K562 (cell line): ENCODE data around the gene MYO18A. TPM values are rescaled to one million over a fixed set of nuclear protein-coding genes. Genes with fewer than 3 reads are reported as not detected.
A peak's percentile ranks its signal among the peaks of the same experiment; 100 is the strongest.

Experiments
- ATAC-seq: fragments of 200-7000 bp; cut with Tn5 transposase; 3 replicates; pipeline ENCODE4 v1.9.1; 2020; ENCODE audit warnings: moderate library complexity
- BruUV-seq: library from RNA; stranded (reverse); fragments of 400-500 nt; replicated peaks from 2 replicates; lab custom pipeline; 2021; lab: Mats Ljungman, UMichigan
- CTCF ChIA-PET: fragments of 300-600 bp; formaldehyde crosslinking; extraction: SDS; loops from one replicate; lab custom pipeline; 2021; ENCODE audit warnings: low intra/inter-chr PET ratio; lab: Yijun Ruan, JAX
- POLR2A ChIA-PET: fragments of 300-600, 350-650 bp; sonication (Branson Sonifier 250); formaldehyde crosslinking; extraction: SDS; loops from one replicate; lab custom pipeline; 2021; ENCODE audit warnings: antibody characterized with exemption, inconsistent platforms; lab: Yijun Ruan, JAX
- DNase-seq, 4 experiments: peaks; one replicate each; pipeline versions ENCODE4 v3.0.0 to v3.0.0-alpha.2; 2011 to 2018; ENCODE audit warnings: low spot score in 3 of 4, mixed read lengths in 3 of 4; ENCODE audit errors: extremely low read depth in 1 of 4
- FAIRE-seq: peaks from 2 replicates; lab custom pipeline; 2011; peaks lifted over from hg19 to GRCh38; lab: Jason Lieb, UNC
- H2AFZ ChIP-seq: 2 replicates; pipeline ENCODE4 v1.6.0; 2011; ENCODE audit warnings: low read depth, low read length, control low read depth, inconsistent platforms
- H3K27ac ChIP-seq: fragments of 200-600 bp; 3 replicates; pipeline ENCODE4 v1.8.0; 2011; ENCODE audit warnings: low read depth, mild to moderate bottlenecking, control low read depth, inconsistent platforms, low read length, moderate library complexity, mixed read lengths; ENCODE audit errors: extremely low read depth
- H3K27me3 ChIP-seq, 2 experiments: fragments of 300-600 bp in 1 of 2; 2 replicates in 1 of 2; 3 replicates in 1 of 2; pipeline versions ENCODE4 v1.6.0 to v1.8.0; 2011; ENCODE audit warnings: inconsistent platforms in 2 of 2, low read length in 2 of 2, mild to moderate bottlenecking in 1 of 2, mixed read lengths in 1 of 2, moderate library complexity in 1 of 2; ENCODE audit not compliant: control insufficient read depth in 2 of 2, insufficient read depth in 2 of 2
- H3K36me3 ChIP-seq: fragments of 300-600 bp; 3 replicates; pipeline ENCODE4 v1.8.0; 2011; ENCODE audit warnings: mild to moderate bottlenecking, low read length, inconsistent platforms; ENCODE audit not compliant: control insufficient read depth, insufficient read depth
- H3K4me1 ChIP-seq, 2 experiments: fragments of 200-600 bp in 1 of 2; replicated peaks in 1 of 2; 2 replicates in 1 of 2; 3 replicates in 1 of 2; pipeline versions ENCODE4 v1.5.1 to v1.8.0; 2011; ENCODE audit warnings: inconsistent platforms in 2 of 2, low read length in 2 of 2, mild to moderate bottlenecking in 1 of 2, mixed read lengths in 1 of 2, moderate library complexity in 1 of 2; ENCODE audit not compliant: control insufficient read depth in 2 of 2, insufficient read depth in 2 of 2
- H3K4me2 ChIP-seq: 2 replicates; pipeline ENCODE4 v1.6.1; 2011; ENCODE audit warnings: low read length, control low read depth, inconsistent platforms, mixed read lengths; ENCODE audit not compliant: insufficient read depth
- H3K4me3 ChIP-seq: fragments of 200-600 bp; sonication (generic), shearing (Covaris generic); 2 replicates; pipeline ENCODE4 v1.5.1; 2016; ENCODE audit warnings: control low read depth, inconsistent platforms
- H3K79me2 ChIP-seq: fragments of 200-600 bp; 3 replicates; pipeline ENCODE4 v1.8.0; 2011; ENCODE audit warnings: low read length, inconsistent platforms; ENCODE audit not compliant: control insufficient read depth, insufficient read depth
- H3K9ac ChIP-seq, 2 experiments: 2 replicates each; pipeline versions ENCODE4 v1.6.0 to v1.6.1; 2011; ENCODE audit warnings: low read depth in 2 of 2, low read length in 2 of 2, control low read depth in 1 of 2, inconsistent platforms in 1 of 2, mild to moderate bottlenecking in 1 of 2, mixed read lengths in 1 of 2; ENCODE audit not compliant: insufficient read depth in 1 of 2
- H3K9me1 ChIP-seq: one replicate; pipeline ENCODE4 v1.6.0; 2011; ENCODE audit warnings: inconsistent platforms, mild to moderate bottlenecking, low read length, moderate library complexity; ENCODE audit not compliant: control insufficient read depth, insufficient read depth
- H3K9me3 ChIP-seq: replicated peaks from 2 replicates; pipeline ENCODE4 v1.5.1; 2011; ENCODE audit warnings: low read depth, low read length, inconsistent platforms; ENCODE audit not compliant: control insufficient read depth, insufficient read depth
- H4K20me1 ChIP-seq: replicated peaks from 2 replicates; pipeline ENCODE4 v1.6.1; 2011; ENCODE audit warnings: low read length, inconsistent platforms, mixed read lengths; ENCODE audit not compliant: control insufficient read depth, insufficient read depth
- BCLAF1 ChIP-seq, 2 experiments: fragments of 450-650 bp in 1 of 2; IDR thresholded peaks; 2 replicates each; pipeline ENCODE4 v1.6.1; 2011 to 2017; ENCODE audit warnings: low read depth in 2 of 2, antibody characterized with exemption in 1 of 2, borderline replicate concordance in 1 of 2, low read length in 1 of 2, mild to moderate bottlenecking in 1 of 2, mixed read lengths in 1 of 2; ENCODE audit not compliant: control insufficient read depth in 1 of 2
- E2F3 ChIP-seq: fragments of 250-450 bp; sonication (Bioruptor Pico); IDR thresholded peaks from 2 replicates; pipeline ENCODE4 v1.4.0; 2020; ENCODE audit warnings: mild to moderate bottlenecking
- KDM2B ChIP-seq: fragments of 250-450 bp; sonication (Bioruptor Pico); IDR thresholded peaks from 2 replicates; pipeline ENCODE4 v1.8.0; 2021; ENCODE audit warnings: mild to moderate bottlenecking, moderate library complexity
- PHF20 ChIP-seq: fragments of 450-650 bp; IDR thresholded peaks from 2 replicates; pipeline ENCODE4 v1.6.1; 2018; ENCODE audit not compliant: partially characterized antibody
- ZNF436 ChIP-seq: fragments of 250-450, 450-650 bp; sonication (Bioruptor Pico); formaldehyde crosslinking; IDR thresholded peaks from 2 replicates; pipeline ENCODE4 v1.7.0; 2020; ENCODE audit warnings: mild to moderate bottlenecking
- WGBS: fragments of 100-300 bp; shearing (Covaris generic); methylation state at CpG from one replicate; pipeline ENCODE4 v1.1.6; 2016; ENCODE audit warnings: low coverage, mixed read lengths; ENCODE audit not compliant: insufficient coverage; ENCODE audit errors: missing lambda C conversion rate; 5-methylcytosine and 5-hydroxymethylcytosine counted together
- in situ Hi-C: fragments of 300-500 bp; cut with MboI; formaldehyde crosslinking; loops from 4 replicates; pipeline ENCODE4 v1.15.0; 2018; ENCODE audit warnings: inconsistent platforms, mixed read lengths
- intact Hi-C: fragments of 100-400 bp; cut with micrococcal nuclease; formaldehyde crosslinking; loops from 2 replicates; pipeline ENCODE4 v1.14.2; 2022
- polyA plus RNA-seq, 8 experiments: library from polyadenylated mRNA; depleted of rRNA in 4 of 8; stranded (reverse) in 5 of 8; unstranded in 3 of 8; fragments of >200 nt; fragmentation: Nextera tagmentation in 2 of 8; fragmentation: Illumina TruSeq in 1 of 8; extraction: Ambion mirVana in 2 of 8; extraction: Trizol in 1 of 8; gene quantifications; 2 replicates each; pipeline versions ENCODE4 v1.2.1 to v1.2.3, GENCODE V29; 2011 to 2014; ENCODE audit warnings: inconsistent platforms in 1 of 8, missing spikeins in 1 of 8
- total RNA-seq, 7 experiments: library from RNA; depleted of rRNA in 6 of 7; stranded (reverse); fragments of >200 nt in 6 of 7; fragmentation: Illumina TruSeq in 2 of 7; extraction: Trizol in 2 of 7; gene quantifications; 2 replicates each; pipeline versions ENCODE4 v1.2.1 to v1.2.3, GENCODE V29; 2011 to 2021; ENCODE audit warnings: low replicate concordance in 1 of 7
- TF ChIP-seq, protein P1 (sequence below): fragments of 250-450 bp; sonication (Bioruptor Pico); IDR thresholded peaks from 2 replicates; pipeline ENCODE4 v1.5.0; 2021
- TF ChIP-seq, protein P2 (sequence below), 2 experiments: fragments of 450-650 bp; IDR thresholded peaks; 2 replicates each; pipeline ENCODE4 v1.6.1; 2018; ENCODE audit warnings: mild to moderate bottlenecking in 2 of 2, low read depth in 1 of 2; ENCODE audit not compliant: partially characterized antibody in 2 of 2
- TF ChIP-seq, protein P3 (sequence below), 2 experiments: IDR thresholded peaks in 1 of 2; conservative IDR thresholded peaks in 1 of 2; 2 replicates each; pipeline ENCODE4 v1.6.1; 2016; ENCODE audit warnings: low read depth in 2 of 2, mild to moderate bottlenecking in 1 of 2, missing compliant biosample characterization in 1 of 2, missing genetic modification characterization in 1 of 2, moderate library complexity in 1 of 2

The MYO18A gene
- total and polyA plus RNA-seq, 9 of the 15 experiments (the other 6 are each of a cell fraction or from before 2014, with no cell fraction given) = 2.5 to 65.4 (median 17.1) TPM

DNA sequence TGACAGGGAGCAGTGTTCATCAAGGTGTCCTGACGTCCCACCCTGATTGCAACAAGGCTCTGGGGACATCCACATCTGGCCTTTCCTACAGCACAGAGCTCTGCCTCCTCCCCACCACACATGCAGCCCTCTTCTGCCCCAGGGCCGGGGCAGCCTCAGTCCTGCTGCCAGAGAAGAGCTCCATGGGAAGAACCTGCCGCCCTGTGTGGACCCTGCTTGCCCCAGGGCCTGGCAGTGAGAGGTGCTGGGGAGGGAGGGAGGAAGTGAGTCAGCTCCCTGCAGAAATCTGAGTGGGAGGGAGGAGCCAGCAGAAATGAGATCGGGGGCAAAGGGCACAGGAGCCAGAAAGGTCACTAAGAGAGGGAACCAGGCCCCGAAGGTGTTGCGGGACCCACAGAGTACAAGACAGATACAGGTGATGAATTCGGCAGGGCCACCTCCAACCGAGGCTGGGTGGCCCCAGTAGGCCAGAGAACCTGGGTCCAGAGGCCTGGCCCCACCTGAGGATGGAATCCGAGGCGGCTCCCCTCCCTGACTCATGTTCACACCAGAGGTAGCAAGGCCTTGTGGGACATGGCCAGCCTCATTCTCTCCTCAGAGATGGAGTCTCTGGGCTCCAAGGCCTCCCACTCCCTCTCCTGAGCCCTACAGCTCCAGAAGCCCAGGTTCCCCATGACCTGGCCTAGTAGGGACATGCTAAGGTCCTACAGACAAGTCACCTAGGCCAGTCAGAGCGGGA lies 24.8 kb downstream of the MYO18A start:
- Histone ChIP-seq H3K27ac (peak overlapping the region; percentile 70), H3K4me1 (peaks cover 50 to 57% of the 10 kb centered on the region in 2 experiments), H3K27me3 (no peaks in the 10 kb centered on the region), H3K9me1 (peaks cover 13% of the 10 kb centered on the region), H2AFZ (no peak overlapping the region), H3K36me3 (peaks cover 22% of the 10 kb centered on the region; the same call in 2 of the 3 replicates), H3K4me2 (peak overlapping the region; percentile 67), H3K4me3 (no peak overlapping the region), H3K9me3 (no peaks in the 10 kb centered on the region), H4K20me1 (peaks cover 18% of the 10 kb centered on the region; the same call in 1 of the 2 replicates), H3K79me2 (peaks cover 84% of the 10 kb centered on the region), H3K9ac (peak overlapping the region; percentile 32 to 86; a peak in 3 of 4 replicates)
- POLR2A ChIA-PET = interaction anchor here (0.6 to 1.3 kb wide), 7 partner anchors 9 to 435 kb away, joined by 3 to 8 read pairs (median 4); partner anchors contain the start of gene PHF12
- ATAC-seq = peak; percentile 90
- BruUV-seq = no TSS peak
- in situ Hi-C loops = no loop called here
- peak; percentile 71 to 85 (median 76) for DNase-seq
- WGBS = 17% methylated on average over 11 of the region's 11 CpGs
- CTCF ChIA-PET = no interaction called here
- peak; percentile 75 for FAIRE-seq
- intact Hi-C loops = no loop called here
- TF ChIP-seq PHF20 = no peak
- no peak for TF ChIP-seq BCLAF1 (IDR thresholded peaks at IDR 0.05; ENCODE audit: borderline replicate concordance in 1 of 2, control insufficient read depth in 1 of 2, low read depth in 2 of 2, low read length in 1 of 2)
- TF ChIP-seq, protein P1, sequence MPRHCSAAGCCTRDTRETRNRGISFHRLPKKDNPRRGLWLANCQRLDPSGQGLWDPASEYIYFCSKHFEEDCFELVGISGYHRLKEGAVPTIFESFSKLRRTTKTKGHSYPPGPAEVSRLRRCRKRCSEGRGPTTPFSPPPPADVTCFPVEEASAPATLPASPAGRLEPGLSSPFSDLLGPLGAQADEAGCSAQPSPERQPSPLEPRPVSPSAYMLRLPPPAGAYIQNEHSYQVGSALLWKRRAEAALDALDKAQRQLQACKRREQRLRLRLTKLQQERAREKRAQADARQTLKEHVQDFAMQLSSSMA (CRISPR knock-in tag) = no peak
- TF ChIP-seq ZNF436 (CRISPR knock-in tag) = no peak
- no peak for TF ChIP-seq KDM2B (CRISPR knock-in tag)
- TF ChIP-seq E2F3 (CRISPR knock-in tag) = no peak
- TF ChIP-seq, protein P2, sequence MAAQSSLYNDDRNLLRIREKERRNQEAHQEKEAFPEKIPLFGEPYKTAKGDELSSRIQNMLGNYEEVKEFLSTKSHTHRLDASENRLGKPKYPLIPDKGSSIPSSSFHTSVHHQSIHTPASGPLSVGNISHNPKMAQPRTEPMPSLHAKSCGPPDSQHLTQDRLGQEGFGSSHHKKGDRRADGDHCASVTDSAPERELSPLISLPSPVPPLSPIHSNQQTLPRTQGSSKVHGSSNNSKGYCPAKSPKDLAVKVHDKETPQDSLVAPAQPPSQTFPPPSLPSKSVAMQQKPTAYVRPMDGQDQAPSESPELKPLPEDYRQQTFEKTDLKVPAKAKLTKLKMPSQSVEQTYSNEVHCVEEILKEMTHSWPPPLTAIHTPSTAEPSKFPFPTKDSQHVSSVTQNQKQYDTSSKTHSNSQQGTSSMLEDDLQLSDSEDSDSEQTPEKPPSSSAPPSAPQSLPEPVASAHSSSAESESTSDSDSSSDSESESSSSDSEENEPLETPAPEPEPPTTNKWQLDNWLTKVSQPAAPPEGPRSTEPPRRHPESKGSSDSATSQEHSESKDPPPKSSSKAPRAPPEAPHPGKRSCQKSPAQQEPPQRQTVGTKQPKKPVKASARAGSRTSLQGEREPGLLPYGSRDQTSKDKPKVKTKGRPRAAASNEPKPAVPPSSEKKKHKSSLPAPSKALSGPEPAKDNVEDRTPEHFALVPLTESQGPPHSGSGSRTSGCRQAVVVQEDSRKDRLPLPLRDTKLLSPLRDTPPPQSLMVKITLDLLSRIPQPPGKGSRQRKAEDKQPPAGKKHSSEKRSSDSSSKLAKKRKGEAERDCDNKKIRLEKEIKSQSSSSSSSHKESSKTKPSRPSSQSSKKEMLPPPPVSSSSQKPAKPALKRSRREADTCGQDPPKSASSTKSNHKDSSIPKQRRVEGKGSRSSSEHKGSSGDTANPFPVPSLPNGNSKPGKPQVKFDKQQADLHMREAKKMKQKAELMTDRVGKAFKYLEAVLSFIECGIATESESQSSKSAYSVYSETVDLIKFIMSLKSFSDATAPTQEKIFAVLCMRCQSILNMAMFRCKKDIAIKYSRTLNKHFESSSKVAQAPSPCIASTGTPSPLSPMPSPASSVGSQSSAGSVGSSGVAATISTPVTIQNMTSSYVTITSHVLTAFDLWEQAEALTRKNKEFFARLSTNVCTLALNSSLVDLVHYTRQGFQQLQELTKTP (IDR thresholded peaks at IDR 0.05; ENCODE audit: low read depth in 1 of 2, partially characterized antibody in 2 of 2) = no peak
- TF ChIP-seq, protein P3, sequence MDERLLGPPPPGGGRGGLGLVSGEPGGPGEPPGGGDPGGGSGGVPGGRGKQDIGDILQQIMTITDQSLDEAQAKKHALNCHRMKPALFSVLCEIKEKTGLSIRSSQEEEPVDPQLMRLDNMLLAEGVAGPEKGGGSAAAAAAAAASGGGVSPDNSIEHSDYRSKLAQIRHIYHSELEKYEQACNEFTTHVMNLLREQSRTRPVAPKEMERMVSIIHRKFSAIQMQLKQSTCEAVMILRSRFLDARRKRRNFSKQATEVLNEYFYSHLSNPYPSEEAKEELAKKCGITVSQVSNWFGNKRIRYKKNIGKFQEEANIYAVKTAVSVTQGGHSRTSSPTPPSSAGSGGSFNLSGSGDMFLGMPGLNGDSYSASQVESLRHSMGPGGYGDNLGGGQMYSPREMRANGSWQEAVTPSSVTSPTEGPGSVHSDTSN (CRISPR knock-in tag; IDR thresholded peaks at IDR 0.05; ENCODE audit: low read depth) = no peak
- TF ChIP-seq, protein P3 (tag; conservative IDR thresholded peaks at IDR 0.05; ENCODE audit: low read depth) = no peak
